Mesothelial cell of epicardium (in vitro differentiated cells): ENCODE results near the gene KERA. TPM values are rescaled to one million over a fixed set of nuclear protein-coding genes. Genes with fewer than 3 reads are reported as not detected.

Experiments
- DNase-seq, 2 experiments: peaks; one replicate each; pipeline ENCODE4 v3.0.0; 2021; ENCODE audit warnings: low spot score in 2 of 2; ENCODE audit not compliant: unreplicated experiment in 2 of 2
- H3K27ac Mint-ChIP-seq: 2 replicates; pipeline ENCODE4 v1.8.0; 2021; ENCODE audit warnings: mixed read lengths
- H3K27me3 Mint-ChIP-seq: 2 replicates; pipeline ENCODE4 v1.8.0; 2021; ENCODE audit warnings: low read depth, mixed read lengths
- H3K36me3 Mint-ChIP-seq: 2 replicates; pipeline ENCODE4 v1.8.0; 2021; ENCODE audit warnings: mixed read lengths
- H3K4me1 Mint-ChIP-seq: 2 replicates; pipeline ENCODE4 v1.8.0; 2021; ENCODE audit warnings: mixed read lengths
- H3K4me3 Mint-ChIP-seq: 2 replicates; pipeline ENCODE4 v1.8.0; 2021; ENCODE audit warnings: mild to moderate bottlenecking, moderate library complexity, mixed read lengths
- H3K9me3 Mint-ChIP-seq: 2 replicates; pipeline ENCODE4 v1.8.0; 2021; ENCODE audit warnings: mixed read lengths
- CTCF ChIP-seq: fragments of 200-600 bp; sonication (generic); IDR thresholded peaks from one replicate; pipeline ENCODE4 v1.5.0; 2021; ENCODE audit warnings: antibody characterized with exemption; ENCODE audit not compliant: unreplicated experiment
- total RNA-seq: library from RNA; stranded (reverse); gene quantifications from 3 replicates; pipeline ENCODE4 v1.2.1, GENCODE V29; 2021

Gene KERA
- total RNA-seq, 1 donor from 2014 or later, result not detected

- Mint-ChIP-seq H3K4me3 (no peak overlapping the region), H3K9me3 (peaks cover 4% of the 10 kb centered on the region), H3K27me3 (no peaks in the 10 kb centered on the region), H3K4me1 (peaks cover 13% of the 10 kb centered on the region), H3K36me3 (no peaks in the 10 kb centered on the region), H3K27ac (no peak overlapping the region)
- TF ChIP-seq CTCF, result no peak
- no peak for DNase-seq
Measured at GRCh38 chr12:91058786-91059185, 962 bp upstream of the KERA start.

GRCh38 chr12:91056488-91056887 is 1.3 kb downstream of the KERA start:
- Mint-ChIP-seq H3K4me1 (peaks cover 13% of the 10 kb centered on the region), H3K36me3 (no peaks in the 10 kb centered on the region), H3K9me3 (peaks cover 4% of the 10 kb centered on the region), H3K27me3 (no peaks in the 10 kb centered on the region), H3K27ac (no peak overlapping the region), H3K4me3 (no peak overlapping the region)
- DNase-seq, result no peak
- no peak for TF ChIP-seq CTCF

GRCh38 chr12:91055976-91056375 is 1.8 kb downstream of the KERA start:
- Mint-ChIP-seq H3K9me3 (peaks cover 4% of the 10 kb centered on the region), H3K36me3 (no peaks in the 10 kb centered on the region), H3K27me3 (no peaks in the 10 kb centered on the region), H3K4me1 (peaks cover 13% of the 10 kb centered on the region), H3K4me3 (no peak overlapping the region), H3K27ac (no peak overlapping the region)
- no peak for TF ChIP-seq CTCF
- no peak for DNase-seq

- no peak for TF ChIP-seq CTCF
- Mint-ChIP-seq H3K4me3 (no peak overlapping the region), H3K4me1 (peaks cover 13% of the 10 kb centered on the region), H3K27me3 (no peaks in the 10 kb centered on the region), H3K36me3 (no peaks in the 10 kb centered on the region), H3K27ac (peak overlapping the region; percentile 44), H3K9me3 (peaks cover 4% of the 10 kb centered on the region)
- DNase-seq, result no peak
Measured at GRCh38 chr12:91053951-91054715, 3.7 kb downstream of the KERA start.

GRCh38 chr12:91052026-91052425 is 5.8 kb downstream of the KERA start:
- Mint-ChIP-seq H3K36me3 (no peaks in the 10 kb centered on the region), H3K27ac (no peak overlapping the region), H3K9me3 (peaks cover 4% of the 10 kb centered on the region), H3K27me3 (no peaks in the 10 kb centered on the region), H3K4me1 (peaks cover 7% of the 10 kb centered on the region), H3K4me3 (no peak overlapping the region)
- no peak for TF ChIP-seq CTCF
- DNase-seq, result no peak
